Astrocyte of the spinal cord (primary cell): ENCODE data around the gene AIF1.

Source experiments
- DNase-seq: peaks from one replicate; pipeline ENCODE4 v3.0.0; 2011; ENCODE audit warnings: low read depth, low spot score
- H3K4me3 ChIP-seq: 2 replicates; pipeline ENCODE4 v1.5.1; 2011; ENCODE audit warnings: low read depth, mild to moderate bottlenecking, low read length, moderate library complexity
- CTCF ChIP-seq: IDR thresholded peaks from 2 replicates; pipeline ENCODE4 v1.5.1; 2012; ENCODE audit warnings: low read depth, mild to moderate bottlenecking, low read length, inconsistent platforms
- in situ Hi-C: cut with HindIII; loops from 2 replicates; pipeline ENCODE4 v1.10.0; 2017; ENCODE audit warnings: low sequenced_read_pairs

Gene AIF1

DNA sequence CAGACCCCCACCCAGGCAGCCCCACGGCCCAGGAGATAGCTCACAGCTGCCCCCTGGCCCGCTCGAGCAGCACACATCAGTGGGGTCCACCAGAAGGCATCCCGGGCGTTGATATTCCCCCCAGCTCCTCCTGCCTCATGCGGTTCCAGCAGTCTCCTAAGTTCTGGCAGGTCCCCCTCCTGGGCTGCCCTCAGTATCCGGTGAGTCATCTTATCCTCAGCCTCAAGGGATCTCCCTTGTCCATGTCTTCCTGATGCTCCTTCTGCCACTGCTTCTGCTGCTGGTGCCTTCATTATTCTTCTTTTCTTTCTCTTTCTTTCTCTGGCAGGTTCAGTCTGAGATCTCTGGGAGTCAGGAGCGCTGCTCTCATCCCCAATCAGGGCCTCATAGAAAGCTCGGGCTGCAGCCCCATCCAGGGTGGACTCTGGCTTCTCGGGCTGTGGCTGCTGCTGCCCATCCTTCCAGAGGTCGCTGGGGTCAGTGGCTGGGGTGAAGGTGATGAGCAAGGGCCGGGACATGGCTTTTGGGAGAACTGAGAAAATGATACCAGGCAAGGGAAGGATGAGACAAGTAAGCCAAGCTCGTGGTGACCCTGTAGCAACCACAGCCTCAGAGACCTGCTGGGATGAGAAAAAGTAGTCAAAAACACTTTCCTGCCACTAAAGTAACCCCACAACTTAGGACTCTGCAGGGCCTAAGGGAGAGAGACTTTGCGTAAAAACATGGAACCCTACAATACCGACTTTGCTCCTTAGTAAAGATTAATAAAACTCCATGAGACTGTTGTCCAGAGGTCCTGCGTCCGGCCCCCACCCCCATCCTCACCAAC, 49.1 kb downstream of the AIF1 start:
- DNase-seq: peak; percentile 81
- H3K4me3 ChIP-seq: peak overlapping the region; percentile 96
- TF ChIP-seq CTCF: no peak
- in situ Hi-C loops: no loop called here

- DNase-seq: peak; percentile 91
- in situ Hi-C loops: no loop called here
- no peak for TF ChIP-seq CTCF
- H3K4me3 ChIP-seq: peak within 1 kb of the TSS; percentile 96
Observed at GRCh38 chr6:31664790-31665500, 49.9 kb downstream of the AIF1 start, which contains the start of gene GPANK1. Gene GPANK1, minus strand, starts transcription at chr6:31664997. Its CDS starts 519 bp downstream, at chr6:31664478.

GRCh38 chr6:31665501-31666336, 50.7 kb downstream of the AIF1 start, which contains the start of gene CSNK2B:
Gene CSNK2B, plus strand, starts transcription at chr6:31666080. Its CDS starts 752 bp downstream, at chr6:31666832.
- in situ Hi-C loops: no loop called here
- peak; percentile 97 for DNase-seq
- TF ChIP-seq CTCF: no peak
- peak within 1 kb of the TSS; percentile 96 for H3K4me3 ChIP-seq

DNA sequence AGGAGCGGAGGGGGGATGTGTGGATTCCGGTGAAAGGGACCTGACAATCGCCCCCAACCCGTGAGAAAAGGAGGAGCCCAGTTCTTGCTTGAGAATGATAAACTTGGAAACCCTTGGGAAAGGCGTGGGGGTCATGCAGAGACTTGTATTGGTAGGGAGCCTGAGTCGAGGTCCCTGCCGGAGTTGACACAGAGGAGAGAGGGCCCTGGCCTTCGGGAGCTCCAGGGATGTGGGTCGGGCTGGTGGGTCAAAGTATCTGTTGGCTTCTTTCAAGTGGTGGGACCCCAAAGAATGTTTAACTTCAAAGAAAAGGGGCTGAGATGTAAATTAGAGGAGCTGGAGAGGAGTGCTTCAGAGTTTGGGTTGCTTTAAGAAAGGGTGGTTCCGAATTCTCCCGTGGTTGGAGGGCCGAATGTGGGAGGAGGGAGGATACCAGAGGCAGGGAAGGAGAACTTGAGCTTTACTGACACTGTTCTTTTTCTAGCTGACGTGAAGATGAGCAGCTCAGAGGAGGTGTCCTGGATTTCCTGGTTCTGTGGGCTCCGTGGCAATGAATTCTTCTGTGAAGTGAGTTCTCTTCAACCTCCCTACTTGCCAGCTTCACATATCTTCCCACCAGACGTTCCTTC, 51.4 kb downstream of the AIF1 start:
- no peak for DNase-seq
- no peak for TF ChIP-seq CTCF
- H3K4me3 ChIP-seq: peak overlapping the region; percentile 96
- in situ Hi-C loops: no loop called here
